ENCODE data around the gene IL21R. TPM values are rescaled to one million over a fixed set of nuclear protein-coding genes. Genes with fewer than 3 reads are reported as not detected.
"Not testable (repeated sequence)": the region's sequence is repeated elsewhere in the genome, so short reads cannot be mapped to it uniquely, and the experiment has no call there.

Gene IL21R
- total RNA-seq, 4 donors from 2014 or later: 0.08 to 1.2 (median 0.23) TPM

- no peaks in the 10 kb centered on the region for H3K9me3 ChIP-seq
- H3K36me3 ChIP-seq: no peaks in the 10 kb centered on the region
- peaks cover 6% of the 10 kb centered on the region for H3K27me3 ChIP-seq
- H3K4me3 ChIP-seq: no peak overlapping the region
- 75% methylated on average over 1 of the region's 1 CpG for WGBS
- H3K4me1 ChIP-seq: no peaks in the 10 kb centered on the region
- TF ChIP-seq EP300 (IDR thresholded peaks at IDR 0.05) (no peak), POLR2A (IDR thresholded peaks at IDR 0.05) (no peak), POLR2AphosphoS5 (IDR thresholded peaks at IDR 0.05) (no peak)
- TF ChIP-seq, protein P1, sequence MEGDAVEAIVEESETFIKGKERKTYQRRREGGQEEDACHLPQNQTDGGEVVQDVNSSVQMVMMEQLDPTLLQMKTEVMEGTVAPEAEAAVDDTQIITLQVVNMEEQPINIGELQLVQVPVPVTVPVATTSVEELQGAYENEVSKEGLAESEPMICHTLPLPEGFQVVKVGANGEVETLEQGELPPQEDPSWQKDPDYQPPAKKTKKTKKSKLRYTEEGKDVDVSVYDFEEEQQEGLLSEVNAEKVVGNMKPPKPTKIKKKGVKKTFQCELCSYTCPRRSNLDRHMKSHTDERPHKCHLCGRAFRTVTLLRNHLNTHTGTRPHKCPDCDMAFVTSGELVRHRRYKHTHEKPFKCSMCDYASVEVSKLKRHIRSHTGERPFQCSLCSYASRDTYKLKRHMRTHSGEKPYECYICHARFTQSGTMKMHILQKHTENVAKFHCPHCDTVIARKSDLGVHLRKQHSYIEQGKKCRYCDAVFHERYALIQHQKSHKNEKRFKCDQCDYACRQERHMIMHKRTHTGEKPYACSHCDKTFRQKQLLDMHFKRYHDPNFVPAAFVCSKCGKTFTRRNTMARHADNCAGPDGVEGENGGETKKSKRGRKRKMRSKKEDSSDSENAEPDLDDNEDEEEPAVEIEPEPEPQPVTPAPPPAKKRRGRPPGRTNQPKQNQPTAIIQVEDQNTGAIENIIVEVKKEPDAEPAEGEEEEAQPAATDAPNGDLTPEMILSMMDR (IDR thresholded peaks at IDR 0.05): no peak
- H3K27ac ChIP-seq: no peak overlapping the region
- DNase-seq (ENCODE audit: low spot score in 2 of 2): no peak
Measured at GRCh38 chr16:27387724-27388123, 14.2 kb upstream of the IL21R start.

GRCh38 chr16:27389272-27389961, 12.6 kb upstream of the IL21R start:
- 83% methylated on average over 8 of the region's 8 CpGs for WGBS
- Histone ChIP-seq H3K4me3 (no peak overlapping the region), H3K36me3 (no peaks in the 10 kb centered on the region), H3K9me3 (no peaks in the 10 kb centered on the region), H3K27me3 (peaks cover 6% of the 10 kb centered on the region), H3K27ac (no peak overlapping the region), H3K4me1 (no peaks in the 10 kb centered on the region)
- TF ChIP-seq, protein P1 (IDR thresholded peaks at IDR 0.05): no peak
- TF ChIP-seq POLR2A (IDR thresholded peaks at IDR 0.05): no peak
- TF ChIP-seq POLR2AphosphoS5 (IDR thresholded peaks at IDR 0.05): no peak
- no peak for TF ChIP-seq EP300 (IDR thresholded peaks at IDR 0.05)
- no peak for DNase-seq (ENCODE audit: low spot score in 2 of 2)

DNA sequence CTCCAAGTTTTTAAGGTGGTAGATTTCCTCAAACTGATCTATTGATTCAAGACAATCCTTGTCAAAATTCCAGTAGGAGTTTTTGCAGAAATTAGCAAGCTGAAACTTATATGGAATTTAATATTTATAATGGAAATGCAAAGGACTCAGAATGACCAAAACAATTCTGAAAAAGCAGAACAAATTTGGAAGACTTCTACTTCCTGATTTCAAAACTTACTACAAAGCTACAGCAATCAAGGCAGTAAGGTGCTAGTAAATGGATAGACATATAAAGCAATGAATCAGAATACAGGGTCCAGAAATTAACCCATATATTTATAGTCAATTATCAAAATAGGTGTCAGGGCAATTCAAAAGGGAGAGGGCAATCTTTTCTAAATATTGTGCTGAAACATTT, 11.8 kb upstream of the IL21R start:
- TF ChIP-seq EP300 (IDR thresholded peaks at IDR 0.05) (no peak), POLR2AphosphoS5 (IDR thresholded peaks at IDR 0.05) (no peak), POLR2A (IDR thresholded peaks at IDR 0.05) (no peak)
- TF ChIP-seq, protein P1 (IDR thresholded peaks at IDR 0.05): no peak
- Histone ChIP-seq H3K4me1 (no peaks in the 10 kb centered on the region), H3K27me3 (peaks cover 6% of the 10 kb centered on the region), H3K36me3 (no peaks in the 10 kb centered on the region), H3K4me3 (no peak overlapping the region), H3K27ac (no peak overlapping the region), H3K9me3 (no peaks in the 10 kb centered on the region)
- no peak for DNase-seq (ENCODE audit: low spot score in 2 of 2)

- no peaks in the 10 kb centered on the region for H3K4me1 ChIP-seq
- 75% methylated on average over 1 of the region's 1 CpG for WGBS
- no peaks in the 10 kb centered on the region for H3K9me3 ChIP-seq
- no peaks in the 10 kb centered on the region for H3K36me3 ChIP-seq
- no peak for DNase-seq (ENCODE audit: low spot score in 2 of 2)
- TF ChIP-seq POLR2AphosphoS5 (IDR thresholded peaks at IDR 0.05) (no peak), EP300 (IDR thresholded peaks at IDR 0.05) (no peak), POLR2A (IDR thresholded peaks at IDR 0.05) (no peak)
- TF ChIP-seq, protein P1 (IDR thresholded peaks at IDR 0.05): no peak
- peaks cover 6% of the 10 kb centered on the region for H3K27me3 ChIP-seq
- no peak overlapping the region for H3K27ac ChIP-seq
- H3K4me3 ChIP-seq: no peak overlapping the region
Measured at GRCh38 chr16:27392671-27393070, 9.3 kb upstream of the IL21R start.

GRCh38 chr16:27394516-27394915, 7.5 kb upstream of the IL21R start:
- no peak for DNase-seq (ENCODE audit: low spot score in 2 of 2)
- Histone ChIP-seq H3K9me3 (no peaks in the 10 kb centered on the region), H3K27me3 (no peaks in the 10 kb centered on the region)

GRCh38 chr16:27398341-27398893, 3.6 kb upstream of the IL21R start:
- WGBS: 82% methylated on average over 15 of the region's 15 CpGs

More at GRCh38 chr16:27394516-27394915, 7.5 kb upstream of the IL21R start:
- H3K4me1 ChIP-seq: no peaks in the 10 kb centered on the region
- no peaks in the 10 kb centered on the region for H3K36me3 ChIP-seq
- TF ChIP-seq EP300 (IDR thresholded peaks at IDR 0.05) (no peak), POLR2AphosphoS5 (IDR thresholded peaks at IDR 0.05) (no peak), POLR2A (IDR thresholded peaks at IDR 0.05) (no peak)
- TF ChIP-seq, protein P1 (IDR thresholded peaks at IDR 0.05): no peak
- H3K4me3 ChIP-seq: no peak overlapping the region
- no peak overlapping the region for H3K27ac ChIP-seq

More at GRCh38 chr16:27398341-27398893, 3.6 kb upstream of the IL21R start:
- not testable (repeated sequence) for H3K9me3 ChIP-seq; DNase-seq (ENCODE audit: low spot score in 2 of 2); H3K27me3 ChIP-seq; H3K36me3 ChIP-seq; H3K27ac ChIP-seq; H3K4me3 ChIP-seq
- peaks cover 13% of the 10 kb centered on the region for H3K4me1 ChIP-seq

Measured in suprapubic skin (tissue), 4 donors.